Fibroblast of mammary gland (primary cell): Measurements from ENCODE around the gene LGR4.

Source experiments
- DNase-seq: peaks from one replicate; pipeline ENCODE4 v3.0.0-alpha.2; 2010; ENCODE audit warnings: low read depth
- H3K4me3 ChIP-seq: 2 replicates; pipeline ENCODE4 v1.5.1; 2011; ENCODE audit warnings: low read depth, mild to moderate bottlenecking, low read length, moderate library complexity; ENCODE audit not compliant: control insufficient read depth
- CTCF ChIP-seq: conservative IDR thresholded peaks from 2 replicates; pipeline ENCODE4 v1.5.1; 2011; ENCODE audit warnings: low read depth, low read length, inconsistent platforms; ENCODE audit not compliant: control insufficient read depth, insufficient read depth

Gene LGR4

DNA sequence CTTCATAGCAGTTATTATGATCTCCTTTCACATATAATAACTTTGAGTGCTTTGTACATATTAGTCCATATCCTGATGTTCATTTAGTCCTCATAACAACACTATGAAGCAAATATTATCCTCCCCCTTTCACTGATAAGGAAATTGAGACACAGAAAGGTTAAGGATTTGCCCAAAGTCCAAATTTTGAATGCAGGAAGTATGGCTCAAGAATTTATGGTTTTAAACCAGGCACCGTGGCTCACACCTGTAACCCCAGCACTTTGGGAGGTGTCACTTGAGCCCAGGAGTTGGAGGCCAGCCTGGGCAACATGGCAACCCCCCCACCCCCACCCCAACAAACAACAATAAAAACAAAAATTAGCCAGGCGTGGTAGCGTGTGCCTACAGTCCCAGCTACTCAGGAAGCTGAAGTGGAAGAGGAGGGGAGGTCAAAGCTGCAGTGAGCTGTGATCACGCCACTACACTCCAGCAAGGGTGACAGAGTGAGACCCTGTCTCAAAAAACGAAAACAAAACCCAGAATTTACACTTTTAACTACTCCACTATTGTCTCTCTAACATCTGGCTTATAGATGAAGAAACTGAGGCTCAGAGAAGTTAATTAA is 118.1 kb downstream of the LGR4 start:
- no peak for DNase-seq
- no peak overlapping the region for H3K4me3 ChIP-seq
- no peak for TF ChIP-seq CTCF

GRCh38 chr11:27353593-27354358 is 118.8 kb downstream of the LGR4 start:
- no peak for TF ChIP-seq CTCF
- no peak overlapping the region for H3K4me3 ChIP-seq
- DNase-seq: peak; percentile 70

DNA sequence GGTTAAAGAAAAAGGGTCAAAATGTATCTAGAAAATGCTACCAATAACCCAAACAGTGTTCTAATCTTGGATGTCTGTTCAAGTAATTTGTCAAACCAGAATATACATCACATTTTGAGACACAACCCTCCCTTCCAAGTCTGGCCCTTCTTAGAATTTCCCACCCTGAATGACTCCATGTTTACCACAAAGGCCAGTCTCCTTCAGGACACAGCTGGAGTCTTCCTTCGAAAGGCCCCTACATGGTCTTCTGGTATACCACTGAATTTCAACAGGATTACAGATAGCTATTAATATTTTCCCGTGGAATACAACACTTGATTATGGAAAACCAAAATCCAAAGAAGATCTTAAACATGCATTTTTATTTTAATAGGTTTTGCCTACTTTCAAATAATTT is 119.8 kb downstream of the LGR4 start:
- H3K4me3 ChIP-seq: no peak overlapping the region
- TF ChIP-seq CTCF: no peak
- no peak for DNase-seq

DNA sequence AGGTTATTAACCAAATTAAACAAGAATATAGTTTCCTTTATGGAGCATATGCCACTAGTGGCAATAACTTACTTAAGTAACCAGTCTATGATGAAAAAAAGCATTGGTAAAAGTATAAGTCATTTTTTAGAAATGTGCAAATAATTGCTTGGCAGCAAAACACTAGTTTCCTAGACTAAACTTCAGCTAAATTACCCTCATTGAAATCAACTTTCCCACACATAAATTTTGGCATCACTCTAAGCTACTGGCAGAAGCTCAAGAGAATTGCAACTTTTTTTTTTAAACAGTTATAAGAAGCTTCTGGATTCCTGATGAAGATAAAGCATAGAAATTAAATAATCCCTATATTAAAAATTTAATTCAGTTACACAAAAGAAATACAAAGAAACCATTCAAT is 122.1 kb downstream of the LGR4 start:
- DNase-seq: peak; percentile 22
- no peak overlapping the region for H3K4me3 ChIP-seq
- no peak for TF ChIP-seq CTCF

DNA sequence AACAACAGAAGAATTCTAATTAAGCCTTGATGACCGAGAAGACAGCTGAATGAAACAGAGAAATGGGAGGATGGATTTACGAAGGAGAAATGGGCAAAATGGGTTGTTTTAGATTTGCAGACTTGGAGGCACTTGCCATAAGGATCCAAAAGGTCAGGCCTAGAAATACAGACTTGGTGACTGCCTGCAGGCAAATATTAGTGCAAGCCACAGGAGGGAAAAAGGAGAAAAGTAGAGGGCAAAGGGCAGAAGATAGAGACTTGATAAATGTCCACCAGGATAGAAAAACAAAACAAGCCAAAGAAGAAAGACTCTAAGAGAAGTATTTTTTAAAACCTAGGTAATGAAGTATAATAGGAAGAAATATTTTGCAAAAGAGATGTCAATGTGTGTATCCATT is 122.7 kb downstream of the LGR4 start:
- DNase-seq: no peak
- TF ChIP-seq CTCF: no peak
- H3K4me3 ChIP-seq: no peak overlapping the region

GRCh38 chr11:27348340-27348873 is 124.2 kb downstream of the LGR4 start:
- no peak for TF ChIP-seq CTCF
- no peak for DNase-seq
- H3K4me3 ChIP-seq: no peak overlapping the region
